SK-N-MC (cell line): ENCODE data around the gene MARK1.

ENCODE experiments used
- EZH2 ChIP-seq: fragments of 200-600 bp; sonication (generic); IDR thresholded peaks from one replicate; pipeline ENCODE4 v1.6.1; 2017; ENCODE audit warnings: antibody characterized with exemption
- POLR2AphosphoS5 ChIP-seq: IDR thresholded peaks from 2 replicates; pipeline ENCODE4 v1.6.1; 2012; ENCODE audit warnings: mild to moderate bottlenecking, low read depth, low read length, borderline replicate concordance

DNA sequence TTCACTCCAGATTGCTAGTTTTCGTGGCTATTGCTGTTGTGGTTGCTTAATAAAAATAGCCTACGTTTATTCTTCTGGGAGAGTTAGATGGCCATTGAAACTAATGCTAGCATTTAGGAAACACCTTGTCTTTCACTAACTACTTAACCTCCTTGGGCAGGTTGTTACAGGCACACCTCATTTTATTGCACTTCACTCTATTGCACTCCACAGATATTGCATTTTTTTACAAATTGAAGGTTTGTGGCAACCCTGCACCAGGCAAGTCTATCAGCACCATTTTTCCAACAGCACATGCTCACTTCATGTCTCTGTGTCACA, 11.3 kb upstream of the MARK1 start:
- TF ChIP-seq EZH2 (no peak), POLR2AphosphoS5 (no peak)
